SK-N-SH (cell line): ENCODE results near the gene TBX18.

Experiments used
- CTCF ChIP-seq: fragments of 200-600 bp; sonication (generic); IDR thresholded peaks from 2 replicates; pipeline ENCODE4 v1.6.1; 2017; ENCODE audit warnings: antibody characterized with exemption, mild to moderate bottlenecking, moderate library complexity
- EZH2phosphoT487 ChIP-seq: fragments of 200-600 bp; sonication (generic); IDR thresholded peaks from 2 replicates; pipeline ENCODE4 v1.6.1; 2017; ENCODE audit warnings: low read depth, mixed run types, mild to moderate bottlenecking, antibody characterized with exemption, moderate library complexity, borderline replicate concordance
- MEF2A ChIP-seq: IDR thresholded peaks from 2 replicates; pipeline ENCODE4 v1.4.0; 2012; ENCODE audit warnings: low read depth, borderline replicate concordance

- no peak for TF ChIP-seq CTCF
- no peak for TF ChIP-seq EZH2phosphoT487
- no peak for TF ChIP-seq MEF2A
Observed at GRCh38 chr6:84639396-84639795, 125.0 kb downstream of the TBX18 start.
